ENCODE data around the gene HNRNPD. TPM values are rescaled to one million over a fixed set of nuclear protein-coding genes. Genes with fewer than 3 reads are reported as not detected.

Gene HNRNPD, protein sequence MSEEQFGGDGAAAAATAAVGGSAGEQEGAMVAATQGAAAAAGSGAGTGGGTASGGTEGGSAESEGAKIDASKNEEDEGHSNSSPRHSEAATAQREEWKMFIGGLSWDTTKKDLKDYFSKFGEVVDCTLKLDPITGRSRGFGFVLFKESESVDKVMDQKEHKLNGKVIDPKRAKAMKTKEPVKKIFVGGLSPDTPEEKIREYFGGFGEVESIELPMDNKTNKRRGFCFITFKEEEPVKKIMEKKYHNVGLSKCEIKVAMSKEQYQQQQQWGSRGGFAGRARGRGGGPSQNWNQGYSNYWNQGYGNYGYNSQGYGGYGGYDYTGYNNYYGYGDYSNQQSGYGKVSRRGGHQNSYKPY
- total RNA-seq: 13.0 TPM in 2 replicates

GRCh38 chr4:82373816-82374625 lies at the start of gene HNRNPD:
Gene HNRNPD, minus strand, starts transcription at chr4:82373991. Its CDS starts 313 bp downstream, at chr4:82373678.

Other genes with a start within 250 kb of the HNRNPD start
- gene HNRNPDL, start 56.5 kb upstream of the HNRNPD start, total RNA-seq: 92.9 and 126 TPM in 2 replicates
- gene ENOPH1, start 56.6 kb upstream of the HNRNPD start, total RNA-seq: 87.7 and 95.5 TPM in 2 replicates
- 0.48 TPM in 1 of 2 replicates, not detected in the other for gene TMEM150C, start 188.0 kb upstream of the HNRNPD start, total RNA-seq

Measured in tracheal epithelial cell (primary cell).